ENCODE results near the gene PACS1.

PACS1 gene

GRCh38 chr11:66146074-66146473, 76.0 kb downstream of the PACS1 start:
- DNase-seq, result no peak

- DNase-seq, result no peak
Measured at GRCh38 chr11:66146940-66147339, 76.9 kb downstream of the PACS1 start.

- no peak for DNase-seq
Measured at GRCh38 chr11:66150140-66150539, 80.1 kb downstream of the PACS1 start.

GRCh38 chr11:66150725-66151124, 80.7 kb downstream of the PACS1 start:
- DNase-seq, result no peak

GRCh38 chr11:66151273-66151672, 81.2 kb downstream of the PACS1 start:
- DNase-seq, result no peak

GRCh38 chr11:66154109-66154508, 84.0 kb downstream of the PACS1 start:
- DNase-seq, result no peak

GRCh38 chr11:66155387-66156073, 85.5 kb downstream of the PACS1 start:
- DNase-seq, result no peak

- no peak for DNase-seq
Measured at GRCh38 chr11:66157182-66157864, 87.3 kb downstream of the PACS1 start.

- no peak for DNase-seq
Measured at GRCh38 chr11:66158156-66158555, 88.1 kb downstream of the PACS1 start.

- DNase-seq, result no peak
Measured at GRCh38 chr11:66159324-66159984, 89.4 kb downstream of the PACS1 start.

- no peak for DNase-seq
Measured at GRCh38 chr11:66160709-66161108, 90.6 kb downstream of the PACS1 start.

GRCh38 chr11:66168289-66168688, 98.2 kb downstream of the PACS1 start:
- DNase-seq, result no peak

GRCh38 chr11:66172146-66172545, 102.1 kb downstream of the PACS1 start:
- no peak for DNase-seq

GRCh38 chr11:66176650-66177049, 106.6 kb downstream of the PACS1 start:
- no peak for DNase-seq

- no peak for DNase-seq
Measured at GRCh38 chr11:66178183-66178582, 108.1 kb downstream of the PACS1 start.

GRCh38 chr11:66178871-66179270, 108.8 kb downstream of the PACS1 start:
- DNase-seq, result no peak

- no peak for DNase-seq
Measured at GRCh38 chr11:66181632-66182315, 111.7 kb downstream of the PACS1 start.

GRCh38 chr11:66183494-66184048, 113.5 kb downstream of the PACS1 start:
- DNase-seq, result no peak

- no peak for DNase-seq
Measured at GRCh38 chr11:66184728-66185127, 114.7 kb downstream of the PACS1 start.

GRCh38 chr11:66186470-66186869, 116.4 kb downstream of the PACS1 start:
- no peak for DNase-seq

- DNase-seq, result no peak
Measured at GRCh38 chr11:66187453-66187852, 117.4 kb downstream of the PACS1 start.

GRCh38 chr11:66188580-66188979, 118.5 kb downstream of the PACS1 start:
- no peak for DNase-seq

- DNase-seq, result no peak
Measured at GRCh38 chr11:66189031-66189745, 119.1 kb downstream of the PACS1 start.

Data from NCI-H1694 treated with DMSO at 0.1 percent for 48 hours (cell line).